ENCODE measurements around the gene SULT1E1.
A peak's percentile ranks its signal among the peaks of the same experiment; 100 is the strongest.
"Not testable (repeated sequence)": the region's sequence is repeated elsewhere in the genome, so short reads cannot be mapped to it uniquely, and the experiment has no call there.

Gene SULT1E1

DNA sequence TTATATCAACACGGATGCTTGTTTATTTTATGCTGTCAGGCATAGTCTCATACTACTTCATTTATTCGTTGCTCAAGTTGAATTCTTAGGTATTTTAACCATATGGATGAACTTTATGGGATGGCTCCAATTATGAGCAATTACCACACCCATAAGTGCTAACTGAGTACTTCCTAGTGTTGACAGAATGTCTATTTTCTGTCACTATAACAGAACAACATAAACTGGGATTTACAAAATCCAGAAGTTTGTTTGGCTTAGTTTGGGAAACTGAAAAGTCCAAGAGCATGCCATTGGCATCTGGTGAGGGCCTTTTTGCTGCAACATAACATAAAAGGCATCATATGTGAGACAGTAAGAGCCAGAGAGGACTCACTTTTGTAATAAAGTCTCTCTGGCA lies 21.0 kb downstream of the SULT1E1 start:
- no peak for DNase-seq

DNA sequence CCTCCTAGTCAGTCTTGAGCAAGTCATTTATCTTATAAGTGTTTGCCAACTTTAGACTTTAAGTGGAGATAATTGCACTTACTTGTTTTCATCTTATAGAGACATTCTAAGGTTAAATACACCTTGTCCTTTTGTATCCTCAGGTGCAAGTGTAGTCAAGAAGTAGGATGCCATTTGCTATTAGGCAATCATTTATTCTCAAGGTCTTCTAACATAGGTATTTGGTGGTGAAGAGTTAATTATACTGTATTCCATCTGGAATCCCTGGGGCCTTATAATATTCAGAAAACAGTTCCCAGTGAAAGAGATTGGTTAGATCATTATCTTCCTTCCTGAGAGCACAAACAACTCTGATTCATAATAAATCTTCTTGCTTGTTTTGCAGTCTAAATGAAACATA lies 23.7 kb downstream of the SULT1E1 start:
- no peak for DNase-seq

DNA sequence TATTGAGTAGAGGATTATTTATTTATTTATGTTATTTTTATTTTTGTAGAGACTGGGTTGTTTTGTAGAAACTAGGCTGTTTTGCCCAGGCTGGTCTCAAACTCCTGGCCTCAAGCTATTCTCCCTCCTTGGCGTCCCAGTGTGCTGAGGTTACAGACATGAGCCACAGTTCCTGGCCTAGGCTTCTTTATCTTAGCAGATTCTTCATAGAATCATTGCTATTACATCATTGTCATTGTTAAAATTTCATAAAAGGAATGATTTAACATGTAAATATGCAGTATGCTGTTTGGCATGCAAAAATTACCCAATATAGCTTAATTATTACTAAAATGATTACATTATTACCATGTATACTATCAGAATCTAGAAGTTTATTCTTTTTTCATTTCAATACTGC lies 24.2 kb downstream of the SULT1E1 start:
- DNase-seq, result no peak

DNA sequence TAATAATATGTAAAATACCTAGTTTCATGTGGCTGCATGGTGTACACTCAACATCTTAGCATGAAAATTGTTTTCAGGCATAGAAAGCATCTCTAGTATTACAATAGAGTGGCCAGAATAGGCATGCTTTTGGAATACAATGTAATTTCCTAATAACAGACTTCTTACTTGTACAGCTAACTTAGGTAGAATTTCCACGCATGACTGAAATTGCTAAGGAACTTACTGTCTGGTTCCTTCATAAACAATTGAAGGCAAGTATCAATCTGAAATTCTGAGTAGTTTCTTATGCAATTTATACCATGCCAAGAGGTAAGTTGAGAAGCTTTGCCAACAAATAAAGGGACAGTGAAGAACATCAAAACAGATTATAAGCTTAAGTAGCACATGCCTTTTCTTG lies 26.7 kb downstream of the SULT1E1 start:
- no peak for DNase-seq

DNA sequence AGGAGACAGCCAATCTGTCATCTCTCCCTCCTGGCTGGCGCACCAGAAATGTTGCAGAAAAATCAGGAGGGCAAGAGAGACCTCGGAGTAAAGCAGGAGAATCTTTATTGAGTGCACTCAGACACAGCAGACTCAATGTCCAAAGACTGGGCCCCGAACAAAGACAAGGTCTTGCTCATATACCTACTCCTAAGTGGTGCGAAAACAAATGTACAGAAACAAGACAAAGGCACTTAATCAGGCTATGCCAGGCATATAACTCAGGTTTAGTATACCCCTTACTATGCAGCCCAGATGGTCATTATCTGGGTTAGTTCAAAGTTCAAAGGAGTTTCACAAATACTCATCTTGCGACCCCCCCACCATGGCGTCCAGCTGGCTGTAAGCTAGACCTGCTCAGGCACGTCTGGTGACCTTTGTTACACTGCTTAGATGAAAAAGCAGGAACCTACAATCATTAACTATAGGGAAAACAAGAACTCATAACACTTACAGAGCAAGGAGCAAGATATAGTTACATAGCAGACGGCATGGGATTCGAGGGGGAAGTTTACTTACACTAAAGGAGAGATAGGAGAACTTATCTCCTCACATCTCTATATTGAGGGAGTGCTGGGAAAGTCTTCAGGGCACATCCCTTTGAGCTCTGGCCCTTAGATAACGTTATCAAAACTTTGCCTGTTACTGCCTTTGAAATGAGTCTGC lies 27.5 kb downstream of the SULT1E1 start:
- no peak for DNase-seq

DNA sequence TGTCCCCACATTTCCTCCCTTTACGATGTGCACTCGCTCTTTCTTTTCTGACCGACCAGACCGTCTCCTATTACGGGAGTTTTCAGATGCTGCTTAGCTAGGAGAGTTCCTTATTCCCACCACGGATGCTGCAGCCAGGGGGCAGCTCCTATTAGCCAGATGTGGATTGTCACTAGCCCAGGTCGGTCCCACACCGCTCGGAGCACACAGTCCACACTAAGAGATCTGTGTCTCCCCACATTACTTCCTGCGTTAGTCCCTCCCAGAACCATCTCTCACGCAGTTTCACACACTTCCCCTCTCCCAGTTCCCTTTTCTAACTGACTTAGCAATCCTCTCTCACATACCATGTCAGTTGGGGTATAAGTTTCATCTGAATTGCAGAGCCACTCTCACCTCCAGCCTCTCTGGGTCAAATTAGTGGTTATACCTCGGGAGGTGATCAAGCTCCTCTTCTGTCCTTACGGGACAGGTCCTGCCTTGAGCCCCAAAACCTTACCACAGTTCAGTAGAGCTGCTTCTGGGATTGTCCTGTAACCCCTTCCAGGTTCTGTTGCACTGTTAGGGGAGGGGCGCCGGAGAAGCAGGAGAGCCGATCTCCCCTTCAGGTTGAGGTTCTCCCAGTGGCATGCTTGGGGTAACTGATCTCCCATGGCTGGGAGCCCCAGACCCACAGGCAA lies 28.2 kb downstream of the SULT1E1 start:
- DNase-seq, result no peak

DNA sequence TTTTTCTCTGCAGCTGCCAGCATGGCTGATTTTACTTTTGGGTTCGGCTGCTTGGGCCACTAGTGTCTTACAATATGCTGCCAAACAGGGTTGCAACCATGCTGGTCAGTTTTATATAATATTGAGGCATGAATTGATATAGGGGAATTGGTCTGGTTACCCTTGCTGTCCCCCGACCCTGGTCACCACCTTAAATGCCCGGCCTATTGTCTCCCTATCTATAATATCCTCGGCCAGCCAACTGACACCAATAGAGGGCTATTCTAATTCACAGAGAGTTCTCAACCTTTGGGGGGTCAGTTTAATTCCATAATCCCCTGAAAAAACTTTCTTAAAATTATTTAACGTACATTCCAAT lies 28.7 kb downstream of the SULT1E1 start:
- no peak for DNase-seq

DNA sequence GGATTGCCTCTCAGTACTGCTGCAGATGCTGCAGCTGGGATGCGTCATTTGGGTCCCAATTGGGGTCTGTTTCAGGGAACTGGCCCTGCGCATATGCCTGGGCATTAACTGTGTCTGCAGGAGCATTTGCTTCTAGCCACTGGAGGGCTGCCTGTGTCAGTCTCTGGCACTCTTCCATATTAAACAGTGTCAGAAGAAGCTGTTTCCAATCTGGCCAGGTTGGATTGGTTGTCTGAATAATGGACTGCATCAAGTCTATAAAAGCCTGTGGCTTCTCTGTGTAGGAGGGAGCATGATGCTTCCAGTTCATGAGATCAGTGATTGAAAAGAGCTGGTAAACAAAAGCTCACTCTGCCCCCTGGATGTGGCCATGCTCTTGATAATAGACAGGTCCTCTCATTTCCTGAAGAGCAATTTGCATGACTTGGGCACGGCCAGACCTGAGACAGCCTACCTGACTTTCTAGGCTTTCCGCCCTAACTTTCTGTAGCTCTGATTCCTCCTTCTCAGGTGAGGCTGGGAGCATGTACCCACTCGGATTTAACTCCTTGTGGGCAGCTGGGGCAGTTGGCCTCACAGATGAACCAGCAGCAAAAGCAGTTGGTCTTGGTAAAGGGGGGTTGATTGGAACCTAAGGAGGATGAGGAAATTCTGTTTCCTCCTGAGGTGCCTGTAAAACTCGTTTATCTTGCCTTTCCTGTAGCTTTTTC lies 29.2 kb downstream of the SULT1E1 start:
- DNase-seq, result peak; percentile 2

DNA sequence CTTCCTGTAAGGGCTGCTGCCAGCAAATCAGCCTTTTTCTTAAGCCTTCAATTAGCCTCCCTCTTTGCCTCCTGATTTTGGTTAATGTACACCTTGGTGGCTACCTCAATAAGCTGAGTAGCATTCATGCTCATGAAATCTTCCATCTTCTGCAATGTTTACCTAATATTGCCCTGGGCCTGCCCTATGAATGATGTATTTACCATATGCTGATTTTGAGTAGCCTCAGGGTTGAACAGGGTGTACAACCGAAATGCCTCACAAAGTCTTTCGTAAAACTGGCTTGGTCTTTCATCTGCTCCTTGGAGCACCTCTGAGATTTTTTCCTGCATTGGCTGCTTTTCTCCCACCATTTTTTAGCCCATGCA lies 29.8 kb downstream of the SULT1E1 start:
- no peak for DNase-seq

DNA sequence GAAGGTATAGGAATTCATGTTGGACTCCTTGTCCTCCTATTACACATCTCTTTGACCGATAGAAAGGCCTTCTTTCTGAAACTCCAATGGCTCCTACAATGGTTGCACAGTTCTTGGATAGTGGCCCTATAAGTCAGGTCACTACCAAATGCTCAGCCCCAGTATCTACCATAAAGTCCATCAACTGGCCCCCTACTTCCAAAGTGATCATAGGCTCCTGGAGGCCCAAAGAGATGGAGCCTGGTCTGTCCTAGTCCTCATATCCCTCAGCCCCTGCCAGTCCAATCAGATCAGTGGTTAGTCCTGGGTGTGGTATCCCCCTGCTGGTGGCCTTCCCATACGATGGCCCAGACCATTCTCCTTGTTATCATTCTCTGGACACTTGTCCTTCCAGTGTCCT lies 30.3 kb downstream of the SULT1E1 start:
- no peak for DNase-seq

DNA sequence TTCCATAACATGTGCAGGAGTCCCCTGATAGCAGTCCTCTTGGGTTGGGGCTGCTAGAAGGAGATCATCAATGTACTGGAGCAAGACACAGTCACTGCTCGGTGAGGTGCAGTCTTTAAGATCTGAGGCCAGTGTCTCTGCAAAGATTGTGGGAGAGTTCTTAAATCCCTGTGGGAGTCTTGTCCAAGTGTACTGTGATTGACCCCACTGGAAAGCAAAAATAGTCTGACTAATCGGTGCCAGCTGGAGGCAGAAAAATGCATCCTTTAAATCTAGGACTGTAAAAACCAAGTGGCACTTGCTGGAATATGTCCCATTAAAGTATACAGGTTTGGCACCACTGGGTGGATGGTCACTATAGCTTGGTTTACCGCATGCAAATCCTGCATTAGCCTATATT lies 31.1 kb downstream of the SULT1E1 start:
- DNase-seq, result no peak

DNA sequence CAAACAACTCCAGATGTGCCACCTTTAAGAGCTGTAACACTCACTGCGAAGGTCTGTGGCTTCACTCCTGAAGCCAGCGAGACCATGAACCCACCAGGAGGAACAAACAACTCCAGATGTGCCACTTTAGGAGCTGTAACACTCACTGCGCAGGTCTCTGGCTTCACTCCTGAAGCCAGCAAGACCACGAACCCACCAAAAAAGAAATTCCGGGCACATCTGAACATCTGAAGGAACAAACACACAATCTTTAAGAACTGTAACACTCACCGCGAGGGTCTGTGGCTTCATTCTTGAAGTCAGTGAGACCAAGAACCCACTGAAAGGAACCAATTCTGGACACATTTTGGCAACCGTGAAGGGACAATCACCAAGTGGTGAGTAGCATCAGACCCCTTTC lies 34.9 kb downstream of the SULT1E1 start:
- not testable (repeated sequence) for DNase-seq

DNA sequence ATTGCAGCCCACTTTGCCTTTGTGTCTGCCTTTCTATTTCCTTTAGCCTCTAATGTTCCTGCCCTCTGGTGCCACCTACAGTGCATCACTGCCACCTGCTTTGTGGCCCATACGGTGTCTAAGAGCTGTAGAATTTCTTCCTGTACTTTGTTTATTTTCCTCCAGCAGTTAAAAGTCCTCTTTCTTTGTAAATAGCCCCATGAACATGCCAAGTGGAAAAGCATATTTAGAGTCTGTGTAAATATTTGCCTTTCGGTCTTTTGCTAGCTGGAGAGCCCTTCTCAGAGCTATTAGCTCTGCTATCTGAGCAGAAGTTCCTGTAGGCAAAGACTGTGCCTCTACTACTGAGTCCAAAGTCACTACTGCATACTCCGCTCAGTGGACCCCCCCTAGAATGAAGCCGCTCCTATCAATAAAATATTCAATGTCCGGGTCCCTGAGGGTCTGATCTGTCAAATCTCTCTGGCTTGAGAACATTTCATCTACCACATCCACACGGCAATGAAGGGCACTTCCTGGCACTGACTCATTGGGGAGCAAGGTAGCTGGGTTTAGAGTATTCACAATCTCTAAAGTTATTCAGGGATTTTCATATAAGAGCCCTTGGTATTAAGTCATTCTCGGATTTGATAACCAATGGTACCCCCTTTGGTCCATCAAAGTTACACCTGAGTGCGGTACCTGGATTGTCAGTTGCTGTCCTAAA lies 36.3 kb downstream of the SULT1E1 start:
- DNase-seq, result peak; percentile 42

DNA sequence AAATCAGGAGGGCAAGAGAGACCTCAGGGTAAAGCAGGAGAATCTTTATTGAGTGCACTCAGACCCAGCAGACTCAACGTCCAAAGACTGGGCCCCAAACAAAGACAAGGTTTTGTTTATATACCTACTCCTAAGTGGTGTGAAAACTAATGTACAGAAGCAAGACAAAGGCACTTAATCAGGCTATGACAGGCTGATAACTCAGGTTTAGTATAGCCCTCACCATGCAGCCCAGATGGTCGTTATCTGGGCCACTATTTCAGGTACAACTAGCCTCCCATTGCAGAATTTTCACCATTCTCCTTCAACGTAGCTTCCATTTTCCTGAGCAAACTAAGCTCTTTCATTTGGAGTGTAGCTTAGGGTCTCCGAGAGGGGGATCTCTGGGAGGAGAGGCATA lies 36.9 kb downstream of the SULT1E1 start:
- no peak for DNase-seq

DNA sequence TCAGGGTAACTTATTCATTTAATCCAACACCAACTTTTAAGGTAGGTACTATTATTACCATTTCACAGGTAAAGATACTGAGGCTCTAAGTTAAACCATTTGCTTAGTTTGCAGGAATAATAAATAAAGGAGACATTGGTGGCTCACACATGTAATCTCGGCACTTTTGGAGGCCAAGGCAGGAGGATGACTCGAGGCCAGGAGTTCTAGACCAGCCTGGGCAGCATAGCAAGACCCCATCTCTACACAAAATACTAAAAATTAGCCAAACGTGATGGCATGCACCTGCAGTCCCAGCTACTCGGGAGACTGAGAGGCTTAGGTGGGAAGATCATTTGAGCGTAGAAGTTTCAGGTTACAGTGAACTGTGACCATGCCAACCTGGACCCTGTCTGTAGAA lies 37.7 kb downstream of the SULT1E1 start:
- no peak for DNase-seq

DNA sequence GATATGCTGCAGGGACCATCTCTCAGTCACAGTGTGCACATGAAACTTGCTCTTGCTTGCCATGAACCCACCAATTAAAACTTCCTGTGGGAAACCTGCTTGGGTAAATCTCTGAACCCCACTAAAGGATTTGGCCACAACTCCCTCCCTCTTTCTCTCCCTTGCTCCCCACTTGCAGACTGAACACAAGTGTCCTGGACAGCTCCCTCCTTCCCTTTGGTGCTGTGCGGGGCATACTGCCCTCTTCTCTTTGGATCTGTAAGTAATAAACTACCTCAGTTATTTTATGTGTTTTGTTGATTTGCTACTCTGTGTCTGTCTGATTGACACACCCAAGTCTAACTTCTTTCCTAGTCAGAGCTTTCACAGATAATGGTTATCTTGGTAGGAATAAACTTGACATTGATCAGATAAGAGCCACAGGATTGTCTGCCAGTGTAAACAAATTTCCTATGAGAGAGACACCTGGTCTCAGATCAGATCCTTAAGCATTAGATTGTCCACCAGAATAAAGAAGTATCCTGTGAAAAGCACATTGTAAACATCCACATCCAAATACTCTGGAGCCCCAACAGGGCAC lies 41.8 kb downstream of the SULT1E1 start:
- no peak for DNase-seq

DNA sequence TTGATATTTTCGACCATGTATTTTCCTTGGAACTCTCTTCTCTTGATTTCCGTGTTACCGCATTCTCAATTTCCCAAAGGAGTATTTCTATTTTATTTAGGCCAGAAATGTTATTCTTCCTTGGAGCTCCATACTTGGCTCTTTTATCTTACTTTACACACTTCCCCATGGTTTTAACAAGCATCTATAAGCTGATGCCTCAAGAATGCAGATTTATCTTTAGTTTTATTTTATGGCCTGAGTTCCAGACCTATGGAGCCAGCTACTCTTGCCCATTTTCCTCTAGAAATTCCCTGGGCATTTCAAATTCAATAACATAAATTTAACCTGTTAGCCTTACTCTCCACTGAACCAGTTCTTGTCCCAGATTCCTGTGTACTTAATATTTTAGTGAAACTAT lies 43.7 kb downstream of the SULT1E1 start:
- no peak for DNase-seq

DNA sequence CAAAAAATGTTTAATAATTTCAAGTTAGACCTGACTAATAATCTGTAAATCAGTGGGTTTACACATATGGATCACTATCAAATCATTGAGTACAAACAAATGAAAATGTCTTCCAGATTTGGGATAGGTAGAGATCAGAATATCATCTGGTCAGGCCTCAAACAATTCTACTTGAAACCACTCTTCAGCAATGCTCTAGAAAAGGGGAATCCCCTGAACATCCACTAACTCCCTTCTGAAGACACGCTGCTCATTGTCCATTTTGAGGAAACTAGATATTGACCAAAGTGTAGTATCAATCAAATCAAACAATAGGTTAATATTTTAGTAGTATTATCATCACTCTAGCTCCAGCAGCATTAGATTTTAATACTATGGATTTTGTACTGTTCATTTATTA lies 46.3 kb downstream of the SULT1E1 start:
- no peak for DNase-seq

DNA sequence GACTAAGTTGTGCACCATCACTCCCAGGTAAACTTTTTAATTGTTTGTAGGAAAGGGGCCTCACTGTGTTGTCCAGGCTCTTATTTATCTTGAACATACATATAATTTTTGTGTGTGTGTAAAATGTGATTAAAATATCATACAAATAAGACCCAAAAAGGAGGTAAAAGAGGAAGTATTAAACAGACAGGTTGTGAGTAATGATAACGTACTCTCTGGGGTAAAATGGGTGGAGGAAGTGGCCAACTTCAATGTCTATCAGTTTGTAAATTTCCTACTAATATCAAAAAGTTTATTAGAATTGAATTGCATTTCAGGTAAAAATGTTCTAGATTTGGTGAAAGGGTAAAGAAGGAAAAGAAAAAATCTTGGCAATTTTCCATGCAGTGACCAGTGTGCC lies 48.8 kb downstream of the SULT1E1 start:
- DNase-seq, result no peak

DNA sequence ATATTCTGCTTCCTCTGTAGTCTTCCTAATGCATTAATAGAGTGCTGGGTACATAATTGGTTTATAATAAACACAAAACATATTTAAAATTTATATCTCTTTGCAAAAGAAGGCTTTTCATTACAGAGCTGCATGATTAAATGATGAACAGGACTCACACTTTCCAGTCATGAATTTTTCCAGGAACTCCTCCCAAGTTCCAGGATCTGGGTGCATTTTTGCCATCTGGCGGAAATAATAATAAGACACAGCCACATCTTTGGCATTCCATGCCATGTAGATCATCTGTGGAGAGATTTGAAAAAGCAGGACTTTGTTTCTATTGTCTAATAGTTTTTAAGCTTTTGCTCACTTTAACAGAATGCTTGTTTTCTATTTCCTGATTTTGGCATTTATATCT lies 59.3 kb downstream of the SULT1E1 start:
- no peak for DNase-seq

DNA sequence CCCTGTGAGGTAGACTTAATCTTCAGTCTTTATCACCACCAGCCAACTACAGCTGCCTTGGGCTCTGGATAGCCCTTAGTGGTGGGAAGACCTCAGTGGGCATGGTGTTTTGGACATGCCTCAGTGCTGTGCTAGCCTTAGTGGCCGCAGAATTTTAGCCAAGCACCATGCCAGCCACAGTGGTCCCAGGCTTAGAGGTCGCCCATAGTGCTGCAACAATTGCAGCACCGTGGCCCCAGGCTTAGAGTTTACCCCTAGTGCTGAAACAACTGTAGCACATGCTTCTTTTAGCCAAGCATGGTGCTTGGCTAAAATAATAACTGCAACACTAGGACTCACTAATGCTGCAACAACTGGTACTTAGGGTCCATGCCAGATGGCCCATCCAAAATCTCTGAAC lies 60.6 kb downstream of the SULT1E1 start:
- DNase-seq, result peak; percentile 76

DNA sequence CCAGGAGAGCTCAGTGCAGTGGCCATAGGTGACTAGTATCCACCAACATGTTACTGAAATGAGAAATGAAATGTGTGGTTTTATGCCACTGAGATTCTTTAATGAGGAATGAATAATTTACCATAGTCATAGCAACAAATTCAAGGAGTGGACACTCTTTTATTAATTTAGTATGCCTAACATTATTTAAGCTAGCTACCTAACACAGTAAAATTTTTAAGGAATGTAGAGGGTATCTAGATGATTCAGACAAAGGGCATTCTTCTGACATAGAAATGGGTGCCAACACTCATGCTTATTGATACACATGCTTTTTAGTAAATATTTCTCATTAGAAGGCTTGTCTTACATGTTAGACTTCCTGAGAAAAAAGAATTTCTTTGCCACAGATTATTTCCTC lies 66.2 kb downstream of the SULT1E1 start:
- DNase-seq, result no peak

Data from NCI-H82 (cell line).